Measurements from ENCODE around the gene QSOX2.

The QSOX2 gene

DNA sequence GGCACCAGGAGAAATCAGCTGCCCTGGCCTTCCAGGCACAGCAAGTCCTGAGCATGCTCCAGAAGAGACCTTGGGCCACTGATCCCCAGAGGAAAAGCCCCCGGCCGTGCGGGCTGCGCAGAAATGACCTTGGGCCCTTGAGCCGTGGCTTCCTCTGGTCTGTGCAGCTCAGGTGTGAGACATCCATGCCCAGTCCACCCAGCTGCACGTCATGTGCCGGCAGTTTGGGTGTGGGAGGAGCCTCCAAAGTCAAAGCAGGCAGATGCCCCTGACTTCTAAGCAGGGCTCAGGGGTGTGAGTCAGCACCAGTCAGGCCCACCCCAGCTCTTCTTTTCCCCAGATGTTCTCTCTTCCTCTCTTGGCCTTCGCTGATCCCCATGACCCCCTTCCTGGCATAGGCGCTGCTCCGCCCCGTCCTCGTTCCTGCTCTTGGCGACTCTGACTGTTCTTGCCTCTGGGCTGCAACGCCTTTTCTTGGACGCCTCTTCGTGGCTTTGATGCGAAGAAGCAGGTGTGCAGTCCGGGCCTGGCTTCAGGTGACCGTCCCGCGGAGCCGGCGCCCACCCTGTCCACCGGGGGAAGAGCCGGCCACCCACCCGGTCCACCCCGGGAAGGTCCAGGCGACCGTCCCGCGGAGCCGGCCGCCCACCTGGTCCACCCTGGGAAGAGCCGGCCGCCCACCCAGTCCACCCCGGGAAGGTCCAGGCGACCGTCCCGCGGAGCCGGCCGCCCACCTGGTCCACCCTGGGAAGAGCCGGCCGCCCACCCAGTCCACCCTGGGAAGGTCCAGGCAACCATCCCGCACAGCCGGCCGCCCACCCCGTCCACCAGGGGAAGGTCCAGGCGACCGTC is 5.9 kb upstream of the QSOX2 start:
- DNase-seq (ENCODE audit: low read depth) = no peak

- DNase-seq (ENCODE audit: low read depth) = no peak
These were observed 5.1 kb upstream of the QSOX2 start for GRCh38 chr9:136250676-136251075.

- DNase-seq (ENCODE audit: low read depth) = no peak
These were observed 4.4 kb upstream of the QSOX2 start for GRCh38 chr9:136249877-136250559.

DNA sequence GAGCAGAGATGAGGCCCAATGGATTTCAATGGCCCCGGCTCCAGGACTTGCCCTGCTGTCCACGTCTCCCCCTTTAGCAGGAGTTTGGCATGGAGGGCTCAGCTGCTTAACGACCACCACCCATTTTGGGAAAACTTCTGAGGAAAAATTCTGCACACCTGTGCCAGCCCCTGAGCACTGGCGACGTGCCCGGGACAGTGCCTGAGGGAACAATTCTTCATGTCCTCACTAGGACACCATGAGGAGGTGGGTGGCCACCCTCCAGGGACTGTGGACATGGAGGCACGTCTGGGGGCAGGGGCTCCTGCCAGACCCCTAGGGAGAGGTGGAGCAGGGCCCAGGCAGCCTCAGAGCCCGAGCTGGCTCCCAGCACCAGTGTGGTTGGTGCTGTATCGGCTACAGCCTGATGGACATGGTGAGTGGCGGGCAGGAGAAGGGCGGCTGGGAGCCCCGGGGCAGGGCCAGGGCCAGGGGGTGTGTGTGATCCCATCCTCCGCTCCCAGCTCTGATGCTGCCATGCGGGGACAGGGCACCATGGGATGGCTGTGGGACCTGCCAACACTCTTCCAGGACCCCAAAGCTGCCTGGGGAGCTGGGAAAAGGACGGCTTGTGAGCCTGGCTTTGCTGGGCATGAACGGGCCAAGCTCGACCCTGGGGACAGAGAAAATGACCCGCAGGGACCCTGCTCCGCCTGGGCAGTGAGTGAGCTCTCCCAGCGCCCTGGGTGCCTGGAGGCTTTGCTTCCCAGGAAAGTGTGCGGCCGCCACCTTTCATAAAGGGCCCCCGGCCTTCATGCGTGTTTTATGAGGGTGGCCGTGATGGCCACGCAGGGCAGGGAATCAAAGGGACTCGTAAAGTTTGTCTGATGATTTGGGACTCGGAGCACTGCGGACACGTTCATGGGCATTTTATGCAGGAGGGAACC is 3.6 kb upstream of the QSOX2 start:
- no peak for DNase-seq (ENCODE audit: low read depth)

GRCh38 chr9:136247947-136248637 is 2.5 kb upstream of the QSOX2 start:
- no peak for DNase-seq (ENCODE audit: low read depth)

- DNase-seq (ENCODE audit: low read depth) = no peak
These were observed 1.9 kb upstream of the QSOX2 start for GRCh38 chr9:136247551-136247916.

DNA sequence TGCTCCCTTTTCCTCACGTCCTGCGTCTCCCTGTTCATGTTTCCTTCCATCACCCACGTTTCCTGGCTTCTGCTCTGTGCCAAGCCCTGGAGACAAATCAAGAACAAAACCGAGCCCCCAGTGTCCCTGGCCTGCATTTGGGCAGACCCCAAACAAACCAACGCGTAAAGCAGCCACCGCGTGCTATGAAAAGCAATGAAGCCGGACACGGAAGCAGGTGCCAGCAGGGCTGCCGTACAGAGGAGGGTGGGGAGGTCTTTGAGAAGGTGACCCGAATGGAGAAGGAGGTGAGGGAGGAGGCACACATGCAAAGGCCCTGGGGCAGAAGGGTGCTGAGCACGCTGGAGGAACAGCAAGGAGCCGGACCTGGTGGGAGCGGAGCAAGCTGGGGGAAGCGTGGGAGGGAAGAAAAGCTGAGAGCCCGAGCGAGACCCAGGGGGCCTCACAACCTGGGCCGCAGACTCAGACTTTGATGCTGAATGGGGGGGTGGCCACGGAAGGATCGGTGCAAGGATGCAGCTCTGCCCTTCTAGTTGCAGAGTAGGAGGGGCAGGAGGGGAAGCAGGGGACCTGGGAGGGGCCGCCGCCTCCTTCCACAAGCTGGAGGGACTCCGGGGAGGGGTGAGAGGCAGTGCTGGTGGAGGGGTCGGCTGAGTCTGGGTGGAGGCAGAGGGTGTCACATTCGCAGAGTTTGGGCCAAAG is 1.4 kb upstream of the QSOX2 start:
- no peak for DNase-seq (ENCODE audit: low read depth)

- no peak for DNase-seq (ENCODE audit: low read depth)
These were observed 718 bp downstream of the QSOX2 start for GRCh38 chr9:136244969-136245218.

DNA sequence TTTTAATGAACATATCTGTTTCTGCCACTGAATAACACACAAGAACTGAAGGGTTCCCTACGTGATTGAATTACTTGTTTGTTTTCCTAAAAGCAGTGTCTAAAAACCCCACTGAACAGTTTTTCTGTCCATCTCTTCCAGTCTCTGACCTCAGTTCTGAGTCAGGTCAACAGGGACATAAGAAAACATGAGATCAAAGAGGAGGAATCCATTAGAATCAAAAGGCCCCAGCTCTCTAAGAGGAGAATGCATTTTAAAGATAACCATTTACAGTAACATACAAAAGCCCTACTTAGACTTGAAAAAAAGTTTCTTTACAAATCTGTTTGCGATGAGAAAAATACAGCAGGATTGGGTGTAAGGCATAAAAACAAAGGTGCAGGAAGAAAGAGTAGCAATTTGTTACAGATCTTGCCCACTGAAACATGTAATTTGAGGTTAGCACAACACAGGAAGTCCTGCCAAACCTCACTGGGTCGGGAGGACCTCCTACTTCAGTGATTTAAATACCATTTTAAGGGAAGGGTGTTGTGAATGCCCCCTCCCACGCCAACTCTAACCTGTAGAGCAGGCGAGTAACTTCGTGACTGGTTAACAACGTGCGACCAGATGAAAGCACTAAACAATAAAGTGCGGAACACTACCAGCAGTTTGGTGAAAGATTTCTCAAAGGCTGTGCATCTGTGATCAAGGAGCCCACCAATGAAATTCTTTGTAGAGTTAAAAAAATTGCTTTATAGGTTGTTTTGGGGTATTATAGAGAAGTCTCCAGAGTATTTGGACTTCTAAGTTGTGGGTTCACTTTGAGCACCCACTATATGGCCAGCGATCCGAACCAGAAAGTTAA is 1.3 kb downstream of the QSOX2 start:
- DNase-seq (ENCODE audit: low read depth) = no peak

DNA sequence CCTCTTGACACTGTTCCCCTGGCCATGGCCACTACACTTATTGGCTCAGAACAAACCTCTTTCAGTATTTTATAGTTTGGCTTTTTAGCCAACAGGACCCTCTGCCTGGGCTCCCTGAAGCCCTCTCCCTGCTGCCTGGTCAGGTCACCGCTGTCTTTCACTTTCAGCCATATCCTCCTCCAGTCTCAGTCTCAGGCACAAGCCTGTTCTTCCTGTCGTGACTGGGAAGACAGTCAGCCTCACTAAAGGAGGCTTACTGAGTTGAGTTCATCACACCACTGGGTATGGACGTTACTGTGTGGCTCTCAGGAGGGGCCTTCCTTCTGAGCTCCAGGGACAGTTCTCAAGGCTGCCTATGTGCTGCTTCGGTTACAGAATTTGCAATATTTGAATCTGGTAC is 2.0 kb downstream of the QSOX2 start:
- DNase-seq (ENCODE audit: low read depth) = no peak

DNA sequence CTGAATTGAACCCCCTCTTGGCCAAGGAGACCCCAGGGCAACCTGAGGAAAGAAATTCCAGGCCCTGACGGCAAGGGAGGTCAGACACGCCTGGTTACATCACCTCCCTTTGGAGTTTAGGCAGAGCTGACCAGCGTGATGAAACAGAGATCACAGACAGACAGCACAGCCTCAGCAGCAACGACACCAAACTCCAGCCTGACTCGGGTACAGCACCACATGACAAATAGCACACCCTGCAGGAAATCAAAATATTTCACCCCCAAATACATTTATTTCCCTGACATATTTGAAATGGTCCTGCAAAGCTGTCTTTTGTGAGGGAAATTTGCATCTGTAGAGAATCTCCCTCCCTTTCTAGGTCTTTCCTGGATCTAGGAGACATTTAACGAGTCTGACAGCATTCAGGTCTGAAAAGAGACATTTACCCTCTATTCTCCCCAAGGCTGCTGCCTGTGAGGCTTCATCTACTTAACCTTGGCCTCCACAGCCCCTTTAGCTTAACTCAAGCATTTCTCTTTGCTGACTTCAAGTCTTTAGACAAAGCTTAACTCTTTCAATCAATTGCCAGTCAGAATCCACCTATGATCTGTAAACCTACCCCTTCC is 2.6 kb downstream of the QSOX2 start:
- DNase-seq (ENCODE audit: low read depth) = no peak

DNA sequence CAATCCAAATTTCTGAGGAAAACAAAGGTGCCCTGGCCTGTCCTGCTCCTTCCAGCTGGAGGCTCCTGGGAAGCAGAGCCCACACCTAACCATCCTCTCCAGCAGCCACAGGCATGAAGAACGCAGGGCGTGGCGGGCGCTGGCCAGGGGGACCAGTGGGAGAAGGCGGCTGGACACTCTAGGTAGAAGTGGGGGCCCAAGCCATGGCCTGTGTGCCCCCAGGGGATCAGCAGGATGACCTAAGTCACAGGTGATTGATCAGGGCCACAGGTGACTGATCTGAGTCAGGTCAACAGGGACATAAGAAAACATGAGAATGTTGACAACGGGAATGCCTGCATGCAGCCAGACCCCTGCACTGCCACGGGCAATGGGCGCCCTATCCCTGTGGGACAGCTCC is 3.4 kb downstream of the QSOX2 start:
- DNase-seq (ENCODE audit: low read depth) = no peak

DNA sequence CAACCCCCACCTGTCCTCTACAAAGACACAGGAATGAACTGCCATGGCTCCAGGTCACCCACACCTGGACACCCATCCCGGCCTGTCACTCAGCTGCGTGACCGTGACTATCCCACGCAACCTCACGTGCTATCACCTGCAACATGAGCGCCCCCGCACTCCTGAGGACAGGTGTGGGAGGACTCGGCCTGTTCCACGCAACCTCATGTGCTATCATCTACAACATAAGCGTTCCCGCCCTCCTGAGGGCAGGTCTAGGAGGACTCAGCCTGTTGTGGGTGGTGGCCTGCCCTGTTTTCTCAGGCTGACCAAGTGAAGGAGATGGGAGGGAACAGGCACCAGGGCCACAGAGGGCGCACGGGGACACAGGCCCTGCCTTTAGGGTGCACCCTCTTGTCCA is 4.1 kb downstream of the QSOX2 start:
- DNase-seq (ENCODE audit: low read depth) = no peak

GRCh38 chr9:136240941-136241340 is 4.7 kb downstream of the QSOX2 start:
- no peak for DNase-seq (ENCODE audit: low read depth)

DNA sequence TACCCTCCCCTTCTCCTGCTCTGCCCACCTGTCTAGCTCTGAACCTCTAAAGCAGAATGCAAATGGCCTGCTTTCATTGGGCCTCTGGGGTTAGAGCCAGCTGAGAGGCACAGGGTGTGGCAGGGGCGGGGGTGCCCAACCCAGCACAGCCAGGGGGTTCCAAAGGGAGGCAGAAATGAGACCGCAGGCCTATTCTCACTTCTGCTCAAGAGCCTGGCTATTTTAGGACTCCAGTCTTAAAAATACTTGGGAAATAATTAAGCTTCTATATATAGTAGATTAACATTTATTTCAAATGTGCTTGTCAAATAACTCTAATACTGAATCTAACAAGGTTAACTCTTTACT is 5.7 kb downstream of the QSOX2 start:
- no peak for DNase-seq (ENCODE audit: low read depth)

DNA sequence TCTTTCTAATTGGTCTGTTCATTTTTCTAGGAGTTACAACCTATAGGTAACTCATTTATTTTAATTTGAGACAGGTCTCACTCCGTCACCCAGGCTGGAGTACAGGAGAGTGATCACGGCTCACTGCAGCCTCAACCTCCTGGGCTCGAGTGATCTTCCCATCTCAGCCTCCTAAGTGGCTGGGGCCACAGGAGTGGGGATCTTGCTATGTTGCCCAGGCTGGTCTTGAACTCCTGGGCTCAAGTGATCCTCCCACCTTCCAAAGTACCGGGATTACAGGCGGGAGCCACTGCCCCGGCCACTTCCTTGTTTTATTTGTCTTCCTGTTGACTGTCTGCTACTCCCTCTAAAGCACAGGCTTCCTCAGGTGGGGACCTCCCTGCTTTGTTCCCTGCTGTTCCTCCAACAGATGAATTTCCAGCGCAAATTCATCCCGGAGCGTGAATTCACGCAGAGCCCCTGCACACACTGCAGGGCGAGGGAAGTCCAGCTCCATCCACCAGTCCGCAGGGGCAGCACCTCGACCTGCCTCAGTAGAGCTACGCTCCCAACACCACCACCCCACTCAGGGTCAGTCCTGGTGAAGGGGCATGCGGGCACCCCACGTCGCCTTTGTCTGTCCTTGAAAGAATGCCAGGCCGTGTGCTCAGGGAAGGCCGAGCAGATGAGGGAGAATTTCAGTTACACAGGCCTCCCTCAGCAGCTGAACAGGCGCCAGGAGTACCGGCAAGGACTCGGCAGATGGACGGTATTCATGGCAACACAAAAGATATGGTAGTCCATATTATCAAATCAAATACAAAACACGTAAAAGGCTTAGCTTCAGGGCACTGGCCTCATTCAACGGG is 6.3 kb downstream of the QSOX2 start:
- DNase-seq (ENCODE audit: low read depth) = no peak

DNA sequence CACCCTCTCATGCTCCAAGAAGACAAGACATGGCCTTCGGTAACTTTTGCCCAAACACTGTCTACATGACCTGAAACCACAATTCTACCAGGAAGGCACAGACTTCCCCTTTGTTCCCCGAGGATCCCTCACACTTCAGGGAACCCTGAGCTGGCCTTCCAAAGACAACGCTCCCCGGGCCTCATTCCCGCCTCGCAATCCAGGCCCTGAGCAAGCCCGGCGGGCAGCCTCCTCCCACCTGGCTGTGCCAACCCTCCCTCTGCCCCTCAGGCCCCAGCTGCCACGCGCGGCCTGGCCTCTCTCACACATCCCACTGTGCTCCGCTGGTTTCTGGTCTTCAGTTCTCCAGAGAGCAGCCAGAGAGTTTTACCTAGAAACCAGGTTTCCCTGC is 7.3 kb downstream of the QSOX2 start:
- no peak for DNase-seq (ENCODE audit: low read depth)

GRCh38 chr9:136237486-136238341 is 7.9 kb downstream of the QSOX2 start:
- DNase-seq (ENCODE audit: low read depth) = no peak
